Activated T-cell treated with anti-CD3 and anti-CD28 coated beads for 4 hours (primary cell): Measurements from ENCODE around the gene TLCD2.
A peak's percentile ranks its signal among the peaks of the same experiment; 100 is the strongest.
"Not testable (repeated sequence)": the region's sequence is repeated elsewhere in the genome, so short reads cannot be mapped to it uniquely, and the experiment has no call there.

ENCODE experiments used
- DNase-seq: peaks from one replicate; pipeline ENCODE4 v3.0.0-alpha.2; 2020

The TLCD2 gene

GRCh38 chr17:1684378-1685189, 25.6 kb downstream of the TLCD2 start, which contains the start of gene PRPF8:
TSS of gene PRPF8 (minus strand) at chr17:1684867. CDS start at chr17:1684571, 296 bp downstream.
- DNase-seq = peak; percentile 97

GRCh38 chr17:1683459-1683858, 26.7 kb downstream of the TLCD2 start:
- no peak for DNase-seq

- DNase-seq = no peak
These were observed 33.8 kb downstream of the TLCD2 start for GRCh38 chr17:1676401-1676800.

GRCh38 chr17:1673041-1673785, 37.0 kb downstream of the TLCD2 start:
- DNase-seq = no peak

- not testable (repeated sequence) for DNase-seq
These were observed 46.2 kb downstream of the TLCD2 start for GRCh38 chr17:1663934-1664333.

GRCh38 chr17:1661045-1661444, 49.1 kb downstream of the TLCD2 start:
- DNase-seq = no peak

GRCh38 chr17:1658100-1658499, 52.1 kb downstream of the TLCD2 start:
- DNase-seq = no peak

GRCh38 chr17:1653735-1654134, 56.4 kb downstream of the TLCD2 start:
- no peak for DNase-seq

- DNase-seq = not testable (repeated sequence)
These were observed 57.4 kb downstream of the TLCD2 start for GRCh38 chr17:1652794-1653193.
